H1 (cell line): ENCODE measurements around the gene TTC36. TPM values are rescaled to one million over a fixed set of nuclear protein-coding genes. Genes with fewer than 3 reads are reported as not detected.

ENCODE experiments used
- ATF2 ChIP-seq: IDR thresholded peaks from 2 replicates; pipeline ENCODE4 v1.6.1; 2012; ENCODE audit warnings: low read length, inconsistent platforms
- CBX5 ChIP-seq: fragments of 300-800, 300-1000 bp; sonication (generic); IDR thresholded peaks from 2 replicates; pipeline ENCODE4 v1.7.1; 2016; ENCODE audit warnings: antibody characterized with exemption, low read length, low read depth
- CTCF ChIP-seq, 3 experiments: IDR thresholded peaks; 1 replicate in 2 of 3; 2 replicates in 1 of 3; pipeline versions ENCODE4 v1.5.1 to v1.6.1; 2011; ENCODE audit warnings: low read length in 3 of 3, mild to moderate bottlenecking in 3 of 3, inconsistent platforms in 2 of 3, low read depth in 1 of 3, moderate library complexity in 1 of 3; ENCODE audit not compliant: insufficient read depth in 1 of 3; ENCODE audit errors: control extremely low read depth in 1 of 3
- E2F6 ChIP-seq: IDR thresholded peaks from 2 replicates; pipeline ENCODE4 v1.6.1; 2012; ENCODE audit warnings: inconsistent platforms
- FOSL1 ChIP-seq: IDR thresholded peaks from 2 replicates; pipeline ENCODE4 v1.6.1; 2011; ENCODE audit warnings: mild to moderate bottlenecking, low read depth, low read length, moderate library complexity; ENCODE audit not compliant: insufficient read depth
- JUND ChIP-seq: IDR thresholded peaks from 2 replicates; pipeline ENCODE4 v1.6.1; 2011; ENCODE audit warnings: mild to moderate bottlenecking, improper control_type of control experiment, low read length
- POLR2A ChIP-seq, 2 experiments: IDR thresholded peaks; 1 replicate in 1 of 2; 2 replicates in 1 of 2; pipeline ENCODE4 v1.6.1; 2011; ENCODE audit warnings: low read depth in 2 of 2, low read length in 2 of 2, mild to moderate bottlenecking in 2 of 2; ENCODE audit errors: control extremely low read depth in 1 of 2
- POU5F1 ChIP-seq: IDR thresholded peaks from 2 replicates; pipeline ENCODE4 v1.6.1; 2011; ENCODE audit warnings: low read depth, mild to moderate bottlenecking, low read length, moderate library complexity
- SIN3A ChIP-seq, 2 experiments: IDR thresholded peaks in 1 of 2; conservative IDR thresholded peaks in 1 of 2; 2 replicates each; pipeline ENCODE4 v1.6.1; 2011 to 2012; ENCODE audit warnings: low read length in 2 of 2, improper control_type of control experiment in 1 of 2, low read depth in 1 of 2, mild to moderate bottlenecking in 1 of 2
- polyA plus RNA-seq, 7 experiments: library from polyadenylated mRNA; depleted of rRNA in 3 of 7; stranded (reverse) in 5 of 7; unstranded in 2 of 7; fragments of >200 nt in 5 of 7; fragments of 200-250 nt in 2 of 7; gene quantifications; 1 replicate in 5 of 7; 2 replicates in 1 of 7; 4 replicates in 1 of 7; pipeline versions ENCODE4 v1.2.1 to v1.2.3, GENCODE V29; 2011 to 2013; ENCODE audit warnings: missing spikeins in 2 of 7, mixed read lengths in 2 of 7
- total RNA-seq: library from RNA; stranded (reverse); fragmentation: NEBNext Ultra II Directional; extraction: Animal tissue kit (Norgen Biotek cat#: 25700); gene quantifications from 2 replicates; pipeline ENCODE4 v1.2.1, GENCODE V29; 2021

The TTC36 gene
- total and polyA plus RNA-seq, 2 of the 8 experiments (the other 6 are each of a cell fraction or from before 2014, with no cell fraction given) = not detected

- TF ChIP-seq CTCF (IDR thresholded peaks at IDR 0.05; ENCODE audit: control extremely low read depth in 1 of 3, insufficient read depth in 1 of 3, low read depth in 1 of 3, low read length in 3 of 3) (no peak), ATF2 (no peak), POU5F1 (no peak), CBX5 (no peak), SIN3A (conservative IDR thresholded peaks at IDR 0.05 in 1 of 2, IDR thresholded peaks at IDR 0.05 in 1 of 2; ENCODE audit: low read depth in 1 of 2, low read length in 2 of 2) (no peak; a peak in 1 of 4 replicates), E2F6 (no peak), POLR2A (IDR thresholded peaks at IDR 0.05; ENCODE audit: control extremely low read depth in 1 of 2, low read depth in 2 of 2, low read length in 2 of 2) (no peak; a peak in 1 of 3 replicates), FOSL1 (no peak), JUND (no peak)
- TF ChIP-seq, all 59 proteins: peak for 0
Observed at GRCh38 chr11:118530180-118530682, 3.0 kb downstream of the TTC36 start (continued).
